Liver (tissue), 9 donors: ENCODE measurements around the gene CFAP65. TPM values are rescaled to one million over a fixed set of nuclear protein-coding genes. Genes with fewer than 3 reads are reported as not detected.

ENCODE experiments used
- DNase-seq: peaks from one replicate; pipeline ENCODE4 v3.0.0-alpha.2; 2017; ENCODE audit warnings: low spot score
- H3K27ac ChIP-seq, 2 donors: one replicate each; pipeline ENCODE4 v1.7.0; 2013; ENCODE audit warnings: inconsistent platforms in 2 of 2, low read length in 2 of 2, control low read depth in 1 of 2, low read depth in 1 of 2, mild to moderate bottlenecking in 1 of 2
- H3K27me3 ChIP-seq, 4 donors: one replicate each; pipeline versions ENCODE4 v1.6.1 to v1.7.0; 2013; ENCODE audit warnings: low read length in 3 of 4, inconsistent platforms in 1 of 4, mild to moderate bottlenecking in 1 of 4, moderate library complexity in 1 of 4; ENCODE audit not compliant: control insufficient read depth in 4 of 4, insufficient read depth in 4 of 4
- H3K36me3 ChIP-seq, 4 donors: one replicate each; pipeline versions ENCODE4 v1.6.1 to v1.7.0; 2013; ENCODE audit warnings: low read length in 3 of 4, mild to moderate bottlenecking in 3 of 4, low read depth in 1 of 4, moderate library complexity in 1 of 4; ENCODE audit not compliant: control insufficient read depth in 4 of 4, insufficient read depth in 3 of 4
- H3K4me1 ChIP-seq, 4 donors: one replicate each; pipeline versions ENCODE4 v1.6.1 to v1.7.0; 2013; ENCODE audit warnings: low read length in 3 of 4, mild to moderate bottlenecking in 3 of 4, moderate library complexity in 1 of 4; ENCODE audit not compliant: control insufficient read depth in 4 of 4, insufficient read depth in 4 of 4
- H3K4me3 ChIP-seq, 3 donors: one replicate each; pipeline versions ENCODE4 v1.6.1 to v1.7.0; 2013; ENCODE audit warnings: low read length in 3 of 3, control low read depth in 1 of 3, low read depth in 1 of 3, mild to moderate bottlenecking in 1 of 3
- H3K9ac ChIP-seq, 2 donors: one replicate each; pipeline ENCODE4 v1.7.0; 2013; ENCODE audit warnings: low read length in 2 of 2, mild to moderate bottlenecking in 2 of 2, moderate library complexity in 2 of 2, control low read depth in 1 of 2, low read depth in 1 of 2
- H3K9me3 ChIP-seq, 4 donors: one replicate each; pipeline versions ENCODE4 v1.6.1 to v1.7.0; 2013; ENCODE audit warnings: low read length in 3 of 4; ENCODE audit not compliant: control insufficient read depth in 4 of 4
- EGR1 ChIP-seq, 2 donors: IDR thresholded peaks; 2 replicates each; pipeline ENCODE4 v1.6.1; 2016 to 2018; ENCODE audit warnings: antibody characterized with exemption in 2 of 2, low read depth in 2 of 2
- FOXA1 ChIP-seq: IDR thresholded peaks from 2 replicates; pipeline ENCODE4 v1.6.1; 2016; ENCODE audit warnings: antibody characterized with exemption
- FOXA2 ChIP-seq: IDR thresholded peaks from 2 replicates; pipeline ENCODE4 v1.6.1; 2016; ENCODE audit warnings: antibody characterized with exemption
- GABPA ChIP-seq, 2 donors: IDR thresholded peaks in 1 of 2; conservative IDR thresholded peaks in 1 of 2; 2 replicates each; pipeline ENCODE4 v1.6.1; 2016; ENCODE audit warnings: antibody characterized with exemption in 2 of 2, mild to moderate bottlenecking in 1 of 2, moderate library complexity in 1 of 2
- HNF4A ChIP-seq, 2 donors: conservative IDR thresholded peaks; 2 replicates each; pipeline ENCODE4 v1.6.1; 2016; ENCODE audit warnings: antibody characterized with exemption in 2 of 2, mild to moderate bottlenecking in 2 of 2
- HNF4G ChIP-seq: IDR thresholded peaks from 2 replicates; pipeline ENCODE4 v1.6.1; 2016; ENCODE audit warnings: antibody characterized with exemption
- JUND ChIP-seq, 2 donors: IDR thresholded peaks; 2 replicates each; pipeline ENCODE4 v1.6.1; 2016; ENCODE audit warnings: antibody characterized with exemption in 2 of 2
- RAD21 ChIP-seq, 2 donors: IDR thresholded peaks; 2 replicates each; pipeline ENCODE4 v1.6.1; 2016; ENCODE audit warnings: antibody characterized with exemption in 2 of 2, mild to moderate bottlenecking in 2 of 2
- RXRA ChIP-seq, 2 donors: IDR thresholded peaks; 2 replicates each; pipeline ENCODE4 v1.6.1; 2017 to 2018; ENCODE audit warnings: antibody characterized with exemption in 2 of 2, mild to moderate bottlenecking in 1 of 2
- SP1 ChIP-seq: IDR thresholded peaks from 2 replicates; pipeline ENCODE4 v1.6.1; 2018; ENCODE audit warnings: antibody characterized with exemption, mild to moderate bottlenecking
- YY1 ChIP-seq: IDR thresholded peaks from 2 replicates; pipeline ENCODE4 v1.6.1; 2016; ENCODE audit warnings: antibody characterized with exemption, mild to moderate bottlenecking
- WGBS: extraction: QIAGEN DNeasy Blood & Tissue Kit; methylation state at CpG from one replicate; pipeline ENCODE4 v1.1.7; 2013; 5-methylcytosine and 5-hydroxymethylcytosine counted together
- polyA plus RNA-seq, 2 donors: library from polyadenylated mRNA; stranded (reverse) in 1 of 2; unstranded in 1 of 2; fragments of 200-250 nt in 1 of 2; fragments of >200 nt in 1 of 2; fragmentation: Nextera tagmentation in 1 of 2; extraction: Ambion mirVana in 1 of 2; gene quantifications; one replicate each; pipeline versions ENCODE4 v1.2.1 to v1.2.3, GENCODE V29; 2013 to 2015
- total RNA-seq, 2 donors: library from RNA; depleted of rRNA; stranded (reverse); fragments of >200 nt; gene quantifications; one replicate each; pipeline ENCODE4 v1.2.3, GENCODE V29; 2014
- donor health status: healthy.
- donor health status: healthy.
- donor health status: healthy.
- donor health status: healthy.
- donor health status: healthy.

The CFAP65 gene
- total and polyA plus RNA-seq, 4 donors: not detected

DNA sequence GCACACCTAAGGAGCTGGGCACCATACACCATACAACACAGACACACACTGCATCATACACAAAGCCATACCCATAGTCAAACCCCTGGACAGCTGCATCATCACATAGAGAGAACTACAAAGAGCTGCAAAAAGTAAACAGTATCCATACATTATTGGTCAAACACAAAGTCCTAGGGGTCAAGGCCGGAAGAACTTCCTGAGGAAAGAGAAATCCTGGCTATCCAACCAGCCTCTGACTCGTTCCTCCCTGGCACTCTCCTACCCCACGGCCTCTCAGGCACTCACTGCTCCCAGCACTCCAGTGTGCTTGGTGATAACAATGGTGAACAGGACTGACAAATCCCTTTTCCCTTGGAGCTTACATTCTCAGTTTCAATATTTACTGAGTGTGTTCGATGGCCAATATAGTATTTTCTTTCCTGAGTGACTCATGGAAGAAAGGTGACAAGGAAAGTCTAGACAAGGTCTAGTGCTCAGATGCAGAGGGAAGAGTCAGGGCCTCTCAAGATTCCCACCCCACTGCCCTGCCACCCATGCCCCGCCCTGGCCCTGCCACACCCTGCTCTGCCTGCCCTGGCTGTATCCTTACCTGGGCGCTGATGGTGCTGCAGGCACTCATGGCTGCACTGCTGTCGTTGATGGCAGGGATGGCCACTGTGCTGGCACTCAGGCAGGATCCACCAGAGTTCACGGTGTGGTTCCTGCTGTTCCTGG lies 3.4 kb downstream of the CFAP65 start:
- H3K4me3 ChIP-seq: no peak overlapping the region
- H3K36me3 ChIP-seq: no peaks in the 10 kb centered on the region
- DNase-seq: no peak
- H3K27me3 ChIP-seq: peaks cover 0 to 10% (median 6%) of the 10 kb centered on the region in 4 donors
- H3K9me3 ChIP-seq: no peaks in the 10 kb centered on the region
- no peak overlapping the region for H3K9ac ChIP-seq
- 60% methylated on average over 8 of the region's 8 CpGs for WGBS
- H3K27ac ChIP-seq: no peak overlapping the region
- TF ChIP-seq YY1: no peak
- TF ChIP-seq RXRA (IDR thresholded peaks at IDR 0.05): no peak
- TF ChIP-seq GABPA (IDR thresholded peaks at IDR 0.05 in 1 of 2, conservative IDR thresholded peaks at IDR 0.05 in 1 of 2): no peak
- TF ChIP-seq FOXA2: no peak
- H3K4me1 ChIP-seq: peaks cover 0 to 3% (median 0%) of the 10 kb centered on the region in 4 donors

DNA sequence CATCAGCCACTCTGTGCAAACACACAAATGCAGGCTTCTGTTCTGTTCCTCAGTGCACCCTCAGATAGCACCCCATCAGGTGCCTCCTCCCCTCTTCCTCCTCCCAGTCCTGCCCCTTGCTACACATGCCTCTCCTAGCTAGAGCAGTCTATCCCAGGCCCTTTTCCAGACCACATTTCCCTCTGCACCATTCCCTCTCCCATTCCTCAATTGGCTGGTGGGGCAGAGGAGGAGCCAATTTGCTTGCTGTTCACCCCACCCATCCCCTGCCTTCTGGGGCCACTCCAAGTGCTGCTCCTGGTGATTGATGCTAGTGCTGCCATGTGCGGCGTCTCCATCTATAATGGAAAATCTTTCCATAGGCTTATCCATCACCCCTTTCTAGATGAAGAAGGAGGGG lies 5.4 kb downstream of the CFAP65 start:
- H3K36me3 ChIP-seq: no peaks in the 10 kb centered on the region
- H3K4me1 ChIP-seq: no peaks in the 10 kb centered on the region
- no peak for DNase-seq
- 90% methylated on average over 2 of the region's 2 CpGs for WGBS
- no peak overlapping the region for H3K27ac ChIP-seq
- no peaks in the 10 kb centered on the region for H3K9me3 ChIP-seq
- peaks cover 0 to 6% (median 2%) of the 10 kb centered on the region in 4 donors for H3K27me3 ChIP-seq
- no peak for TF ChIP-seq RXRA (IDR thresholded peaks at IDR 0.05)
- TF ChIP-seq EGR1 (IDR thresholded peaks at IDR 0.05; ENCODE audit: low read depth in 2 of 2): no peak
- H3K9ac ChIP-seq: no peak overlapping the region
- no peak overlapping the region for H3K4me3 ChIP-seq

- WGBS: 51% methylated on average over 6 of the region's 6 CpGs
- Histone ChIP-seq H3K4me1 (no peaks in the 10 kb centered on the region), H3K27ac (no peak overlapping the region), H3K4me3 (no peak overlapping the region), H3K27me3 (peaks cover 0 to 2% (median 0%) of the 10 kb centered on the region in 4 donors), H3K9me3 (no peaks in the 10 kb centered on the region), H3K36me3 (no peaks in the 10 kb centered on the region), H3K9ac (no peak overlapping the region)
- no peak for TF ChIP-seq JUND (IDR thresholded peaks at IDR 0.05)
- no peak for TF ChIP-seq SP1
- TF ChIP-seq GABPA (IDR thresholded peaks at IDR 0.05 in 1 of 2, conservative IDR thresholded peaks at IDR 0.05 in 1 of 2): no peak
- TF ChIP-seq HNF4G: no peak
- no peak for TF ChIP-seq HNF4A (conservative IDR thresholded peaks at IDR 0.05)
- no peak for TF ChIP-seq RAD21 (IDR thresholded peaks at IDR 0.05)
- DNase-seq: no peak
Measured at GRCh38 chr2:219034823-219035222, 6.5 kb downstream of the CFAP65 start.

DNA sequence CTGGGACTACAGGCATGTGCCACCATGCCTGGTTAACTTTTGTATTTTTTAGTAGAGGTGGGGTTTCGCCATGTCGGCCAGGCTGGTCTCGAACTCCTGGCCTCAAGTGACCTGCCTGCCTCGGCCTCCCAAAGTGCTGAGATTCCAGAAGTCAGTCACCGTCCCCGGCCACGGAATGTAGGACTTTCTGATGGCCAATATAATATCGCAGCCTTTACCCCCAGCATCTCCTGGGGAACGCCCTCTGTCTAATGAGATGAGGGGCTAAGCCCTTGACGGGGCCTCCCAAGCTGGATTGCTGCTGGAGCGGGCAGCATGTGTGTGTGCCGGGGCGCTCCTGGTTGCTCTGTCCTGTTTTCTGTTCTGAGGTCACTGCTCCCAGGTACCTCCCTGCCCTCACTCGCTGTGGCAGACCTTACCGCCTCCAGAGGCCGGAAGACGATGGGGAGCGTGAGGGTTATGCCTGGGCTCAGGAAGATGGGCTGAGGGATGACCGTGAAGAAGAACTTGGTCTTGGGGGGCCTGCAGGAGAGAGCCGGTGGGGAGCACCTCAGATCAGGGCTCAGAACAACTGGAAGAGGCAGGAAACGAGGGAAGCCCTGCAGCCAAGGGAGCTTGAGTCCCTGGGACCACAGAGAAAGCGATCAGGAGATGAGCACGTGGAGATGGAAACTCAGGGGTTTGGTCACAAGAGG lies 9.1 kb downstream of the CFAP65 start:
- DNase-seq: no peak
- TF ChIP-seq RXRA (IDR thresholded peaks at IDR 0.05) (no peak), FOXA1 (no peak), RAD21 (IDR thresholded peaks at IDR 0.05) (no peak)
- H3K27me3 ChIP-seq: no peaks in the 10 kb centered on the region
- H3K36me3 ChIP-seq: no peaks in the 10 kb centered on the region
- H3K9ac ChIP-seq: no peak overlapping the region
- WGBS: 86% methylated on average over 23 of the region's 23 CpGs
- H3K9me3 ChIP-seq: no peaks in the 10 kb centered on the region
- H3K4me1 ChIP-seq: no peaks in the 10 kb centered on the region
- H3K27ac ChIP-seq: no peak overlapping the region
- no peak overlapping the region for H3K4me3 ChIP-seq
